DND-41 (cell line): ENCODE measurements around the gene BRD7.

Source experiments
- ATAC-seq: fragments of 200-7000 bp; cut with Tn5 transposase; 3 replicates; pipeline ENCODE4 v1.9.1; 2021; ENCODE audit warnings: low read depth; ENCODE audit not compliant: insufficient read depth
- DNase-seq: peaks from one replicate; pipeline ENCODE4 v3.0.0-alpha.2; 2020
- H2AFZ ChIP-seq: 2 replicates; pipeline ENCODE4 v1.6.0; 2012; ENCODE audit warnings: low read depth, low read length
- H3K27ac ChIP-seq: 2 replicates; pipeline ENCODE4 v1.5.1; 2012; ENCODE audit warnings: low read length, inconsistent platforms
- H3K27me3 ChIP-seq: fragments of 200-600 bp; sonication (generic); 2 replicates; pipeline ENCODE4 v1.6.0; 2012; ENCODE audit warnings: low read length, mild to moderate bottlenecking, inconsistent platforms; ENCODE audit not compliant: insufficient read depth, poor library complexity
- H3K36me3 ChIP-seq: 2 replicates; pipeline ENCODE4 v1.5.1; 2012; ENCODE audit warnings: low read length, inconsistent platforms; ENCODE audit not compliant: insufficient read depth
- H3K4me1 ChIP-seq: 2 replicates; pipeline ENCODE4 v1.5.1; 2012; ENCODE audit warnings: mild to moderate bottlenecking, low read length; ENCODE audit not compliant: insufficient read depth
- H3K4me2 ChIP-seq: 2 replicates; pipeline ENCODE4 v1.6.0; 2012; ENCODE audit warnings: mild to moderate bottlenecking, moderate library complexity, low read length, inconsistent platforms; ENCODE audit not compliant: insufficient read depth
- H3K4me3 ChIP-seq, 2 experiments: fragments of 200-600 bp in 1 of 2; shearing (Covaris generic) in 1 of 2; 2 replicates each; pipeline ENCODE4 v1.5.1; 2012 to 2016; ENCODE audit warnings: inconsistent platforms in 2 of 2, low read length in 2 of 2, mild to moderate bottlenecking in 2 of 2, low read depth in 1 of 2, moderate library complexity in 1 of 2
- H3K79me2 ChIP-seq: 2 replicates; pipeline ENCODE4 v1.6.0; 2012; ENCODE audit warnings: low read length, inconsistent platforms; ENCODE audit not compliant: insufficient read depth
- H3K9ac ChIP-seq: 2 replicates; pipeline ENCODE4 v1.6.0; 2012; ENCODE audit warnings: low read depth, mild to moderate bottlenecking, inconsistent platforms, low read length, moderate library complexity
- H3K9me3 ChIP-seq: 2 replicates; pipeline ENCODE4 v1.5.1; 2012; ENCODE audit warnings: low read length, moderate library complexity, mild to moderate bottlenecking, inconsistent platforms; ENCODE audit not compliant: insufficient read depth, severe bottlenecking
- H4K20me1 ChIP-seq: 2 replicates; pipeline ENCODE4 v1.6.0; 2012; ENCODE audit warnings: low read length; ENCODE audit not compliant: insufficient read depth
- CTCF ChIP-seq: IDR thresholded peaks from 2 replicates; pipeline ENCODE4 v1.5.1; 2012; ENCODE audit warnings: borderline replicate concordance, low read length, moderate library complexity, mild to moderate bottlenecking; ENCODE audit not compliant: poor library complexity, severe bottlenecking; ENCODE audit errors: extremely low read depth
- EZH2 ChIP-seq: IDR thresholded peaks from 3 replicates; pipeline ENCODE4 v1.6.1; 2012; ENCODE audit warnings: borderline replicate concordance, low read depth, mild to moderate bottlenecking, moderate library complexity, low read length, inconsistent platforms; ENCODE audit not compliant: severe bottlenecking

BRD7 gene

DNA sequence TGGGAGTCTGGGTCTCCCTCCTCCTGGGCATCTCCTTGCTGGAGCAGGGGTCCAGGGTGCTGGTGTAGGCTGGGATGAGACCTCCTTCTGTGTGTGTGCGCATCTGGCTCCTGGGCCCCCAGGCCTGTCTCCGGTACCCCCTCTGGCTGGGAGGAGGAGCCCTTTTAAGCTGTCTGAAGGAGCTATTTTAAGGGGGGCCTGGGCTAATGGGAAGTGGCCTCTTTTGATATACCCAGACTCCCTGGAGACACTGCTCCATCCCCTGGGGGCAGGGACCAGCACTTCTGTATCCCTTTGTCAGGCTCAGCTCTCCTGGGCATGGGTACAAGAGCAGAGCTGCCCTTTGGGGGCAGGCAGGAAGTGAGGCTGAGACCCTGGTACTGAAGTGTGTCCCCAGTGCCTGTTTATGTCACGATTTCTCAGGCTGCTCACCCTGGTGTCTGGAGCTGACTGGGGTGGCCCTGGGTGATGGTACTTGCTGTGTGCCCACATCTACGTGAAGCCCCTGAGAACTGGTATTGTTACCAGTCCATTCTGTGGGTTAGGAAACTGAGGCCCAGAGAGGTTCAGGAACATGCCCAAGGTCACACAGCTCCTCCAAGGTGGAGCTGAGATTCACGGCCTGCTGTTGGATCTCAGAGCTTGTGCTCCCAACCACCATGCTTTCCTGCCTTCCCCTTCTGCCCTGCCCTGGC lies 96.0 kb downstream of the BRD7 start:
- no peaks in the 10 kb centered on the region for H3K9me3 ChIP-seq
- H3K36me3 ChIP-seq: no peaks in the 10 kb centered on the region
- H3K27me3 ChIP-seq: no peaks in the 10 kb centered on the region
- H2AFZ ChIP-seq: no peak overlapping the region
- H3K27ac ChIP-seq: no peak overlapping the region
- TF ChIP-seq EZH2 (no peak), CTCF (no peak)
- no peaks in the 10 kb centered on the region for H3K79me2 ChIP-seq
- 0 out of 2 replicates have a peak, but pooled peaks cover 4% of the 10 kb centered on the region for H4K20me1 ChIP-seq
- H3K9ac ChIP-seq: no peak overlapping the region
- ATAC-seq: no peak
- H3K4me1 ChIP-seq: peaks cover 5% of the 10 kb centered on the region
- DNase-seq: no peak
- no peak overlapping the region for H3K4me2 ChIP-seq
- no peak overlapping the region for H3K4me3 ChIP-seq

DNA sequence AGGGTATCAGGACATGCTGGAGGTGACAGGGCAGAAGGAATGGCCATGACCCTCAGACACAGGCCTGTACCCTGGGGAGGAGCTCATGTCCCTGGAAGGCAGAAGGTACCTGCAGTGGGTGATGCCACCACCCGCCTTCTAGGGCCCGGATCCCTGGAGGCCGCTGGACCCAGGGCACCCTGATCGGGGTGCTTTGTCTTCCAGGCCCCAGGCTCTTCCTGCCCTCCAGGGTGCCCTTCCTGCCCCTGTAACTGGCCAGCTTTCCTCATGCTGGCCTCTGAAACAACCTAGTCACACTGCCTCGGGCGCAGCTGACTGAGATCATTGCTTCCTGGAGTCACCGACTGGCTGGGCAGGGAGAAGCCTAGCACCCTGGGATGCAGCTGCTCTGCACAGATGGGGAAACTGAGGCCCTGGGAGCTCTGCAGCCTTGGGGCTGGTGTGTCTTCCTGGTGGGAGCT lies 96.6 kb downstream of the BRD7 start:
- ATAC-seq (no peak), DNase-seq (no peak)
- no peaks in the 10 kb centered on the region for H3K36me3 ChIP-seq
- no peaks in the 10 kb centered on the region for H3K9me3 ChIP-seq
- H3K4me2 ChIP-seq: no peak overlapping the region
- no peak overlapping the region for H3K27ac ChIP-seq
- no peaks in the 10 kb centered on the region for H3K27me3 ChIP-seq
- 0 out of 2 replicates have a peak, but pooled peaks cover 4% of the 10 kb centered on the region for H4K20me1 ChIP-seq
- no peak overlapping the region for H3K4me3 ChIP-seq
- H3K79me2 ChIP-seq: no peaks in the 10 kb centered on the region
- H3K9ac ChIP-seq: no peak overlapping the region
- TF ChIP-seq CTCF: no peak
- H2AFZ ChIP-seq: no peak overlapping the region
- peaks cover 11% of the 10 kb centered on the region for H3K4me1 ChIP-seq

- H3K27ac ChIP-seq: no peak overlapping the region
Observed at GRCh38 chr16:50271148-50272041, 97.4 kb downstream of the BRD7 start.

More at GRCh38 chr16:50271148-50272041, 97.4 kb downstream of the BRD7 start:
- TF ChIP-seq CTCF (no peak), EZH2 (no peak)
- Histone ChIP-seq H3K27me3 (no peaks in the 10 kb centered on the region), H3K79me2 (no peaks in the 10 kb centered on the region), H2AFZ (no peak overlapping the region), H3K4me1 (peaks cover 19% of the 10 kb centered on the region), H3K9me3 (no peaks in the 10 kb centered on the region), H3K4me2 (no peak overlapping the region), H3K36me3 (no peaks in the 10 kb centered on the region), H3K9ac (no peak overlapping the region), H4K20me1 (0 out of 2 replicates have a peak, but pooled peaks cover 4% of the 10 kb centered on the region), H3K4me3 (no peak overlapping the region)
- ATAC-seq: no peak
- no peak for DNase-seq
